HG02763 (cell line): ENCODE data around the gene TRIP12.
"Not testable (repeated sequence)": the region's sequence is repeated elsewhere in the genome, so short reads cannot be mapped to it uniquely, and the experiment has no call there.

ENCODE experiments used
- ATAC-seq: cut with Tn5 transposase; IDR thresholded peaks from one replicate; pipeline ENCODE4 v1.9.1; 2021; ENCODE audit warnings: mild to moderate bottlenecking, moderate library complexity; ENCODE audit not compliant: unreplicated experiment

Gene TRIP12

GRCh38 chr2:229779650-229780049 lies 142.2 kb downstream of the TRIP12 start:
- ATAC-seq = no peak

- no peak for ATAC-seq
These were observed 144.1 kb downstream of the TRIP12 start for GRCh38 chr2:229777716-229778115.

GRCh38 chr2:229775614-229776313 lies 146.0 kb downstream of the TRIP12 start:
- ATAC-seq = no peak

GRCh38 chr2:229774237-229774636 lies 147.6 kb downstream of the TRIP12 start:
- ATAC-seq = no peak

DNA sequence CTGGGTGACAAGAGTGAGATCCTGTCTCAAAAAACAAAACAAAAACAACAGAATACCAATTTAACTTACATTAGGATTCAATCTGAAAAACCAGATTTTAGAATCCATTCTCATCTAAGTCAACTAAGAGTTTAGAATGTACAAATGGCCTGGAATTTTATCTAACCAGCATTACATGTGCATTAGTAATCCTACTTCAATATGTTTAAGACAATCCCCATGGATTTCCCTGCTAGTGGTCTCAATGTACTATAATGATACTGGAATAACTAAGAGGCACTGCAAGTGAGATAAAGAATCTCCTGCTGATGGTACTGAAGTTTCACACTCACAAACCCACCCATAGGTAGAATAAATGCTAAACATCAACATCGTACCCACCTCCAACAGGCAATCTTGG lies 153.6 kb downstream of the TRIP12 start:
- ATAC-seq = no peak

DNA sequence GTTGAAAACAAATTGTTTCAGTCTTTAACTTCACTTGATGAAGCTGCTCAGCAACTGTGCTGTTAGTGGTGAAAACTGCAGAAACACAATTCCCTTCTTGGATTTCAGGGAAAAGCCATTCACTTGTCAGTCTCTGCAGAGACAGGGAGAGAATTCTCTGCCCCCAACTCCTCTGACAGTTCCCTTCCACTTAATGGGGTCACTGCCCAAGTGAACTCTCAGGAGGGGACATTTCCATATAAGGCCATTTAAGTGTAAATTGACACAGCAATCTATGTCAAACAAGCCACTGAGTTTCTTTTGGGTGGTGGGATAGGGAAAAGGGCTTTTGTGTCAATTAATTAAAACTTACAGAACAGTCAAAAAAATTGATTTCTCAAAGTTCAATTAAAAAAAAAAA lies 156.1 kb downstream of the TRIP12 start:
- no peak for ATAC-seq

GRCh38 chr2:229761663-229762062 lies 160.1 kb downstream of the TRIP12 start:
- no peak for ATAC-seq

- ATAC-seq = not testable (repeated sequence)
These were observed 164.3 kb downstream of the TRIP12 start for GRCh38 chr2:229757462-229757861.

DNA sequence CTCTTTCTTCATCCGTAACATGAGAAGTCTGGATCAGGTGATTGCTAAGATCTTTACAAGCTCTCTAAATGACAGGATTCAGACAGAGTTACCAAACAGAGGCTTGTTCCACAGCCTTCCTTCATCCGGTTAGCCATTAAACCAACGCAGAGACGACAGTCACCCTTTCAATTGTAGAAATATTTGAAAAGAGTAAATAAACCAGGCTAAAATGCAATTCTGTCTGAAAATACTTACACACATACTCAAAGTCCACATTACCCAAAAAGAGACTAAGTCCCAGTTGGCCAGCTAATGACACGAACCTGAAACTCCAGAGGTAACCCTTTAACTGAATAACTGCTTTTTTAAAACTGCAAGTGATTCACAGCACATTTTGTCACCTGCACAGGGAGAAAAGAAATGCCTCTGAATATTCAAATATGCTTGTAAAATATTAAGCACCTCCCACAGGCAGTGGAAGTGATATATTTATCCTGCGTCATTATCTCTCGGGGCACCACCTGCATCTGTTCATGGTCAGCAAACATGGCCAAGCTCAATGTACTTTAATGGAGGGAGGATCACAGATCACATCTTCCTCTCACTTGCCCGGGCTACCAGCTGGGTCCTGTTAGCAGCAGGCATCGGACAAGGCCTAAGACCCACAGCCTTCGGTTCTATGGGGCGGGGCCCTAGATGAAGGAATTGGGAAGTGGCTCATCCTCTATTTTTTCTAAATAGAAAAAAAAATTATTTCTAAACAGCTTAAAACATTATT lies 168.7 kb downstream of the TRIP12 start:
- no peak for ATAC-seq

DNA sequence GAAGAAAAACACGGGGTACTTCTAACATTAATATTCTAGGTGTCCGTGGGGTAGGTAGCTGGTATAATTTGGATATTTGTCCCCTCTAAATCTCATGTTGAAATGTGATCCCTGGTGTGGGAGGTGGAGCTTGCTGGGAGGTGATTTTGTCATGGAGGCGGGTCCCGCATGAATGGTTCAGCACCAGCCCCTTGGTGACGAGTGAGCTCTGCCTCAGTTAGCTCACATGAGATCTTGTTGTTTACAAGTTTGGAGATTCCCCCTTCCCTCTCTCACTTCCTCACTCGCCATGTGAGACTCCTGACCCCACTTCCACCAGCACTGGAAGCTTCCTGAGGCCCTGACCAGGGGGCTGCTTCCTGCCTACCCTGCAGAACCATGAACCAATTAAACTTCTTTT lies 172.0 kb downstream of the TRIP12 start:
- ATAC-seq = no peak

DNA sequence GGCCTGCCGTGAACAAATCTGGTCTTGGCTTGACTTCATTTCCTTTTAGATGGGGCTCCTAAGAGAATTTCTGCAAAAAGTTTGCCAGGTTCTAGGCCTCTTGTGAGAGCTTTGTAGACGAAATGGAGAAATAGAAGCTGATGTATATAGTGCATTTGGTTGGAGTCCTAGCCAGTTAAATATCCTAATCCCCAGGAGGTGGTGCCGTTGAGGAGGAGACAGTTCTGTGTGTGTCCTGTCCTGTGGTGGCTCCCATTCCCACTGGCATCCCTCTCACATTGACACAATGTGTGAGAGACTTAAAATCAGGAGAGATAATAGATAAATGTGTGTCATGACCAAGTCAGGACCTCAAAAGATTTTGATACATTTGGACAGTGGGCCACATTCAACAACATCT lies 172.9 kb downstream of the TRIP12 start:
- no peak for ATAC-seq

DNA sequence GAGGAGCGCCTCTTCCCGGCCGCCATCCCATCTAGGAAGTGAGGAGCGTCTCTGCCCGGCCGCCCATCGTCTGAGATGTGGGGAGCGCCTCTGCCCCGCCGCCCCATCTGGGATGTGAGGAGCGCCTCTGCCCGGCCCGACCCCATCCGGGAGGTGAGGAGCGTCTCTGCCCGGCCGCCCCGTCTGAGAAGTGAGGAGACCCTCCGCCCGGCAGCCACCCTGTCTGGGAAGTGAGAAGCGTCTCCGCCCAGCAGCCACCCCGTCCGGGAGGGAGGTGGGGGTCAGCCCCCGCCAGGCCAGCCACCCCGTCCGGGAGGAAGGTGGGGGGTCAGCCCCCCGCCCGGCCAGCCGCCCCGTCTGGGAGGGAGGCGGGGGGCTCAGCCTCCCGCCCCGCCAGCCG lies 179.1 kb downstream of the TRIP12 start:
- not testable (repeated sequence) for ATAC-seq

DNA sequence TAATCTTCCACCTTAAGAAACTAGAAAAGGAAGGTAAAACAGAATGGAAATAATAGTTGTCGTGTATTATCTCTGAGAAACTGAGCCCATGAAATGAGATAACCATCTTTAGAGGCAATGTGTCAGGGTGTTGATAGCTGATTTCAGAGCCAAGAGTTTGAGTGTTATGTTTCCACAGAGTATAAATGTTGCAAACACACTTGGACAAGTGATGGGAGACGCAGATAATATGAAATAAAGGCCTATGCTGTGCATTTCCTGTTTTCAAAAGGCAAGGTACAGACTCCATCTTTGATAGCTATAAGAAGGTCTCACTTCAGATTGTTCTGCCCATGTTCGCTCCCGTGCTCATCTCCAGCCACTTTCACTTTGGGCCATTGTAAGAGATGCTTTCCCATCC lies 181.5 kb downstream of the TRIP12 start:
- no peak for ATAC-seq

- ATAC-seq = no peak
These were observed 183.7 kb downstream of the TRIP12 start for GRCh38 chr2:229738024-229738625.

GRCh38 chr2:229734410-229734809 lies 187.4 kb downstream of the TRIP12 start:
- ATAC-seq = no peak

DNA sequence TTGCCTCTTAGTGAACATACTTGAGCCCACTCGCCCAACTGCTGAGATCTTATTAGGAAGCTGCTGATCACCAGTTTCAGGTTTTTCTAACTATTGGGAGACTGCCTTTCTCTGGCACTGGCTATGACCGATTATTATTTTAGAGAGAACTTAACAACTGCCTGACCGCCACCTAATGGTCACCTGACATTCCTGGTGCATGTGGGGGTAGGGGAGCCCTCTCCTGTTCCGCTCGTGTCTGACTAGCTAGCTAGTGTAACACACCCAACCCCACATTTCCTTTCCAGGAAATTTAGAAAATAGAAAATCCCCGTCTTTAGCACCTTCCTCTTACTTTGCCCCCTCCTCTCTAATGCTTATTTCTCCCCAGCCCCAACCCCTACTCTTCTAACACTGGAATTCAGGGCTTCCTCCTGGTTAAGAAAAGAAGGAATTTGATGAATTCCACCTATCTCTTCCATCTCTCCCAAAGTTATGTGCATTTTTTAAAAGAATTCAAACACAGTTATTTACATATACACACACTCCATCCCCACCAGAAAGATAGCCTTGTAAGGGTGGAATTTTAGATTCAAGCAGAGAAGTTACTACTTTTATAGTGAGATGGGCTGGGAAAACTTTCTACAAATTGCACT lies 188.1 kb downstream of the TRIP12 start:
- ATAC-seq = no peak

GRCh38 chr2:229732897-229733296 lies 188.9 kb downstream of the TRIP12 start:
- no peak for ATAC-seq

- ATAC-seq = no peak
These were observed 189.9 kb downstream of the TRIP12 start for GRCh38 chr2:229731916-229732315.

GRCh38 chr2:229731363-229731762 lies 190.4 kb downstream of the TRIP12 start:
- ATAC-seq = no peak

GRCh38 chr2:229728370-229728769 lies 193.4 kb downstream of the TRIP12 start:
- no peak for ATAC-seq

DNA sequence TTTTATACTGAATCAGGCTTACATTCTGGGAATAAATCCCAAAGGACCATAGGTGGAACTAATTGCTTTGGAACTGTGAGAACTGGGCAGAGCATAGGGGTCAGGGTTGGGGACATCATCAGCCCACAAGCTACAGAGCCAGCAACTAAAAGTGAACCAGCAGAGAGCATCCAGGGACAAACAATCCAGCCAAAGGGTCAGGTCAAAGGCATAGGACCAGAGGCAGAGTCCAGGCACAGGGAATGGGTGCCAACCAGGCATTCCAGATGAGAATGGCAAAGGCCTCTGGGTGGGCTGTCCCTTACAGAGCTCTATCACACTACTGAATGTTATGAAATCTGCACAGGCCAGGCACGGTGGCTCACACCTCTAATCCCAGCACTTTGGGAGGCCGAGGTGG lies 195.2 kb downstream of the TRIP12 start:
- ATAC-seq = no peak
